NK-92 (cell line): ENCODE results near the gene TM4SF4.

ENCODE experiments used
- DNase-seq: peaks from one replicate; lab custom pipeline; 2025; ENCODE audit not compliant: unreplicated experiment; lab: John Stamatoyannopoulos, UW

TM4SF4 gene

DNA sequence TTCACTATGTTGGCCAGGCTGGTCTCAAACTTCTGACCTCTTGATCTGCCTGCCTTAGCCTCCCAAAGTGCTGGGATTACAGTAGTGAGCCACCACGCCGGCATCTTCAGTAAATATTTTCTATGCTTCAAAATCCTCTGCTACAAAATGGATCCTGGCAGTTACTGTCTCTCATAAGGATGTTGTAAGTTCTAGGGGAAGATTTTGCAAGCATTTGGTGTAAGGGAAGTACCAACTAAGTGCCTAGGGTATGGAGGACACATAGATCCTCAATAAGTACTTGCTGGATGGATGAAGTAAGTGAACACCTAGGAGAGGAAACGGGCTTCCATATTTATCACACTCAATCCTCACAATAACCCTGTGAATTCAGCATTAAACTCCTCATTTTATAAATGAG, 6.6 kb downstream of the TM4SF4 start:
- DNase-seq, result no peak

DNA sequence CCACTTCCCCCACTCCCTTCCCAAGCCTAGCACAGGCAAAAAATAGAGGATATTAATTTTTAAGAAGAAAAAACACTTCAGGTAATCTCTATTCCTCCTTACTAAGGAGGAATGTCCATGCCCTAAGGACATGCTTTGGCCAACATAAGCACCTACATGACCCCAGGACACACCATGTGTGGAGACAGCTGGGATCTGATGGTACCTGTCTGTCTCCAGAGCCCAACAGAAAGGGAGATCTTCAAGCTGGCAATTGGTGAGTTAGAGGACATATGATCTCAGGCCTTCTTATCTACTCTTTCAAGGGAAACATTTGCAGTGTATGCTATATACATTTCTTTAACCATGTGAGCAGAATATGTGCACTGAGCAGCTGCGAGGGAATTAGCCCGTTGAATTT, 7.0 kb downstream of the TM4SF4 start:
- DNase-seq, result no peak

DNA sequence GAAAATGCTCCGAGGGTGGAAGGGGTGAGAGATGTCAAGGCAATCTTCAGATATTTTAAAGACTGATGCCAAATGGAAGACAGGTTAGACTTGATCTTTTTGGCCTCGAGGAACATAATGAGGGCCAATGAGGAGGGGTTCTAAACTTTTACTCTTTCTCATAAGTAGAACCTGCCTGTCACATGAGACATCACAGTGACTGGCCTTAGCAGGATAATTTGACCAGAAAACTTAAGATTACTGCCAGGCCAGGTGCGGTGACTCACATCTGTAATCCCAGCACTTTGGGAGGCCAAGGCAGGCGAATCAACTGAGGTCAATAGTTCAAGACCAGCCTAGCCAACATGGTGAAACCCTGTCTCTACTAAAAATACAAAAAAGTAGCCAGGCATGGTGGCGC, 12.2 kb downstream of the TM4SF4 start:
- no peak for DNase-seq

DNA sequence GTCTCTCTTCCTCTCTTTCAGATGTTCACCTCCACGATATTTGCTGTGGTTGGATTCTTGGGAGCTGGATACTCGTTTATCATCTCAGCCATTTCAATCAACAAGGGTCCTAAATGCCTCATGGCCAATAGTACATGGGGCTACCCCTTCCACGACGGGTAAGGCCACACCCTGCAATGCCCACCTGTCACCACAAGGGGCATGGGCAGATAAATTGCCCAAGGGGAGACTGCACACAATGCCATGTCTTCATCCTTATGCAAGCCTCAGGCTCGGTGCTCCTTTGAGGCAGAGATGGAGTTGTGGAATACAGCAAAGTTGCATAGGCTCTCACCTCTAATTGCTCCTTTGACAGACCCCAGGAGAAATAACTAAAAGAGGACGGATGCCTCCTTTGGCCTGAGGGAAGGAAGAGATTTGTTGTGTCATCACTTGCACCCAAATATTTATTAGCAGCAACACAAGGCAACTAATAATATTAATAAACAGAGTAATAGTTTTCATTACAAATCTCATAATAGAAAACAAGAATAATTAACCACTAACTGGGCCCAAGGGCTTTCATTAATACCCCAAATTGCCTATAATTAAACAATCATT, 13.2 kb downstream of the TM4SF4 start:
- DNase-seq, result no peak

DNA sequence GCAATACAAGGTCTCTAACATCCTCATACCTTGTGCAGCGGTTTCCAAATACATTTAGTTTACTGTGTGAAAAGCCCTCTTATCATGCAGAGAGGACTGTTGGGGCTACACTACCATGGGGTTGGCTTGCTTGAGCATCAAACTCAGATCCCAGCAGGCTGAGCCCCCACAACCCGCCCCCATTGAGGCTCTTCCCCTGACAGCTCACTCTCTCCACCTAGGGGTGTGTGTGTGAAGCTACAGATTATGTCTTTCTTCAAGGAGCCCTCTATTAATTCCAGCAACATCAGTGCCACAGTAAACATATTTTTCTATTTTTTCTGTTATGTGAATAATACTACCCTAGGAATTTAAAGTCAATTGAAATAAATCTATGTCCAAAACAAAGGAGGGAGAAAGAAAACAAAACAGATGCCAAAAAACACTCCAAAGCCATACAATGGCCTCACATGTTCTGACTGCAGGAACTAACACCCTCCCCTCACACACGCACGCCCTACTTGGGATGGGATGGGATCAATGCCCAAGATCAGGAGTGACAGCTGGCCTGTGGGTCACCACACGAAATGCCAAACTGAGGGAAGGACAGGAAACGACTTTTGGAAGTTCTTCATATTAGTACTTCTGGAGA, 14.7 kb downstream of the TM4SF4 start:
- no peak for DNase-seq

DNA sequence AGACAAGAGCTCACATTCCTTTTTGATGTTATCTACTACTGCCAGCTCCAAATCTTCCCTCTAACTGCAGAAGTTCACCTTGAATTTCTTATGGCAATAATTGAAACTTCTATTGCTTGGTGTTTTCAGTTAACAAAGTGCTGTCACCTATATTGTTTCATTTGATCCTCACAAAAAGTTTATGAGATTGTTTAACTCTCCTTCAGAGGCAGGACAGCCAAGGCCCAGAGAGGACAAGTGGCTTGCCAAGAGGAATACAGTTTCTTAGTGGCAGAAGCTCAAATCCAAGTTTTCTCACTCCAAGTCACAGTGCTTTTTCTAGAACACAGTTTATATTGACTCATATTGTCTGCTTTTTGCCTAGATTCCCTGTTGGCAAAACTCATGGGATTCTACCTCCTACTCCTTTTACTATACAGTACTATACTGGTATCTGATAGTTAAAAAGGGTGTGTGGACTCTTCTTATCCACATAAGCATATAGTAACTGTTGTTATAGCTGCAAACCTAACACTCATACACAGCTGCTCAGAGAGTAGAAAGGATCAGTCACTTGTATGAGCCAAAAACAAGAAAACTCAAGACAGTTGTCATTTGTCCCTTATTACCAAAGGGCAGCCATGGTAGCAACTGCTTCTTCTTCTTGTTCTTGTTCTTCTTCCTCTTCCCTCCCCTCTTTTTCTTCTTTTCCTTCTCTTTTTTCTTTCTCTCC, 15.9 kb downstream of the TM4SF4 start:
- DNase-seq, result no peak

DNA sequence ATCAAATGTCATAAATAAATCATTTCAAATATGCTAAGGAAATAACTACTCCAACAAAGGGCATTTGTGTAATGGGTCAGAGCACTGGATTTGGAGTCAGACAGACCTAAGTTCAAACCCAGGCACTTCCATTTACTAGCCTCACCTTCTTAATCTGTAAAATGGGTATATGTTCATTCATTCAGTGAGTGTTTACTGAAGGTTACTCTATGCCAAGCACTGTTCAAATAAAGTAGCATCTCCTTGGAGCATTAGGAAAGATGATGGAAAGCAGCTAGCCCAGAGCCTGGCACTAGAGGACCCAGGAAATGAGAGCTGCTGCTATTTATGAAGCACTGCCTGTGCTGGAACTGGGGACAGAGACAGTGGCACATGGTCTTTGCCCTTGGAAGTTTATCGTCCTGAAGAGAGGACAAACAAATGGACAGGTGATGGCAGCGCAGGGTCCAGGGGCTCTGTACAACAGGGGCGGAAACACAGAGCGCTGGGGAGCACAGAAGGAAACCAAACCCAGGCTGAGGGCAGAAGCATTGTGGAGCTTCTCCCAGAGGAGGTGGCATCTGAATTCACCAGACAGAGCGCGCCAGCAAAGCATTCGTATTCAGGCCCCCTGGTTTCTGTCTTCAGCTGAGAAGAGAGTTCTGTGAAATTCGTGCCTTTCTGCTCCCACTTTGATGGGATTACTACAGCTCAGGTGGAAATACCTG, 19.0 kb downstream of the TM4SF4 start:
- DNase-seq, result no peak

DNA sequence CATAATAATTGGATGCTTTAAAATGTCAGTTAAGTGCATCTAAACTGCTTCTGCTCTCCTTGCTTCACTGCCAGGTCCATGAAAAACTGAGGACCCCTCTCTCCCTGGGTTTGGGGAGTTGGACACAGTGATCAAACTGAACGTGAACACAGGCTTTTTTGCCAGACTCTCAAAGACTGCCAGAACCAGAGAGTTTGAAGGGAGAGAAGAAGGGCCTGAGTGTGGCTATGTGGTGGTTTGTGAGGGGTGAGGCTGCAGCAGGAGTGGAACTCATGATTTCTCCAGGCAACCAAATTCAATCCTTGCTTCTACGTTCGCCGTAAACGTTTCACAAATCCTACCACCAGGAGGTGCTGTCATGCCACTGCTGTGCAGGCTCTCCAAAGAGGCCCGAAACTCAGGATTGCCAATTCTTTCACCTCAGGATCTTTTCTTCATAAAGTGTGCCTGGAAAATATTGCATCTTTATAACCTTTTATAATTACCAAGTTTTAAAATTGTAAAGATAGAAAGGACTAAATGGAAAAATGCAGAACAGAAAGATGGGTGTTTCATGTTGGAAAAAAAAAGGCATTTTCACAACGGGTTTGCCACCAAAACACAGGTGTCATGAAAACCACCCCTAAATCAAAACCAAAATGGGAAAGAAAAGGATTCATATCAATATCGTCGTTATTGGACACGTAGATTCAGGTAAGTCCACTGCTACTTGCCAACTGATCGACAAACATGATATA, 19.7 kb downstream of the TM4SF4 start:
- DNase-seq, result no peak

DNA sequence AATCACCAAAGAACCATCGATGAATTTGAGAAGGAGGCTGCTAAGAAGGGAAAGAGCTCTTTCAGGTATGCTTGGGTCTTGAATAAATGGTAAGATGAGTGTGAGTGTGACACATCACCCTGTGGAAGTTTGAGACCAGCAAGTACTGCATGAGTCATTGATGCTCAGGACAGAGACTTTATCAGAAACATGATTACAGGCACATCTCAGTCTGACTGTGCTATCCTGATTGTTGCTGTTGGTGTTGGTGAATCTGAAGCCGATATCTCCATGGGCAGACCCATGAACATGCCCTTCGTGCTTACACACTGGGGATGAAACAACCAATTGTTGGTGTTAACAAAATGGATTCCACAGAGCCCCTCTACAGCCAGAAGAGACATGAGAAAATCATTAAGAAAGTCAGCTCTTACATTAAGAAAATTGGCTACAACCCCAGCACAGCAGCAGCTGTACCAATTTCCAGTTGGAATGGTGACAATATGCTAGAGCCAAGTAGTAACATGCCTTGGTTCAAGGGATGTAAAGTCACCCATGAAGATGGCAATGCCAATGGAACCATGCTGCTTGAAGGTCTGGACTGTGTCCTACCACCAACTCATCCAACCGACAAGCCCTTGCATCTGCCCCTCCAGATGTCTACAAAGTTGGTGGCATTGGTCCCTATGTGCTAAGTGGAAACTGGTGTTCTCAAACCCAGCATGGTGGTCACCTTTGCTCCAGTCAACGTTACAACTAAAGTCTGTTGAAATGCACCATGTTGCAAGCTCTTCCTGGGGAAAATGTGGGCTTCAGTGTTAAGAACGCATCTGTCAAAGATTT, 20.5 kb downstream of the TM4SF4 start:
- DNase-seq, result no peak

DNA sequence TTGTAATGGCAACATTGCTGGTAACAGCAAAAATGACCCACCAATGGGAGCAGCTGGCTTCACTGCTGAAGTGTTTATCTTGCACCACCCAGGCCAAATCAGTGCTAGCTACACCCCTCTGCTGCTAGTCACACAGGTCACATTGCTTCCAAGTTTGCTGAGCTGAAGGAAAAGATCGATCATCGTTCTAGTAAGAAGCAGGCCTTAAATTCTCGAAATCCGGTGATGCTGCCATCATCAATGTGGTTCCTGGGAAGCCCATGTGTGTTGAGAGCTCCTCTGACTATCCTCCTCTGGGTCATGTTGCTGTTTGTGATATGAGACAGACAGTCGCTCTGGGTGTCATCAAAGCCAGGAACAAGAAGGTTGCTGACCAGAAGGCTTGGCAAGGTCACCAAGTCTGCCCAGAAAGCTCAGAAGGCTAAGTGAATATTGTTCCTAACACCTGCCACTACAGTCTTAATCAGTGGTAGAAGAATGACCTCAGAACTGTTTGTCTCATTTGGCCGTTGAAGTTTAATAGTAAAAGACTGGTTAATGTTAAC, 21.2 kb downstream of the TM4SF4 start:
- DNase-seq, result no peak

DNA sequence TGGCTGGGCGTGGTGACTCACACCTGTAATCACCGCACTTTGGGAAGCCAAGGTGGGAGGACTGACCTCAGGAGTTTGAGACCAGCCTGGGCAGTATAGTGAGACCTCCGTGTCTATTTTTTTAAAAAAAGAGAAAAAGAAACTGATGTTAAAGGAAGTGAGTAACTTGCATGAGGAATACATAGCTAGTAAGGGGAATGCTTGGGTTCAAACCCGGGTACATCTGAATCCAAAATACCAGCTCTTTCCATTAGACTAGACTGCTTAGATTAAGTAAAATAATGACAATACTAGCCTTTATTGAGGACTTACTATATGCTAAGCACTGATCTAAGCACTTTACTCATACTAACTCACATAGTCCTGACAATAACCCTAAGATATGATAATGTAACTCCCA, 22.4 kb downstream of the TM4SF4 start:
- DNase-seq, result no peak

DNA sequence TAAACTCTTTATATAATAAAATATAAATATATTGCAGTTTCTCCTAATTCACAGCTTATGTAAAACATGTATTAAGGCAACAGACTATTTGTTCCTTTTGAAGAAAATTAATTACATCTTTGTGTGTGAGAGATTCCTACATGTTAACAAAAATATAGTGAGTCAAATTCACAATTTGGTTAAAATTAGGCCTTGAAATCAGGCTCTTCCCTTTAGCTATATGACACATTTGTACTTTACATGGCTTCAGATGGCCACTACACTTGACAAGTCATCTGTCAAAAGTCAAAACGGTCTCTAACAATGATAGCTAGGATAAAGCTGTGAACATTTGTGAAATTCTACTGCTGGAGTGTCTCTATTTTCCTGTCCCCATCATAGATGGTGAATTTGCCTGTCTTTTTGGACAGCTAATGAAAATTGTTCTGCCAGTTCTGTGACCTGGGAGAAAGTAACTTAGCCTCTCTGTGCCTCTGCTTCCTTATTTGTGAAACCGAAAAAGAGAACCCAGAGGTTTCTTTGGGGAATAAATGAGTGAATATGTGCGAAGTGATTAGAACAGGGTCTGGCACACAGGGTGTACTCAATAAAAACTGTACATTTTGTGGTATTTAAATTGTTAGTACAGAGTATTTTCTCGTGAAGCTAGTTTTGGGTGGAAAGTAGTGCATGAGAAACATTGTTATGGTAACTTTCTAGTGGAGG, 23.6 kb downstream of the TM4SF4 start:
- DNase-seq, result no peak

DNA sequence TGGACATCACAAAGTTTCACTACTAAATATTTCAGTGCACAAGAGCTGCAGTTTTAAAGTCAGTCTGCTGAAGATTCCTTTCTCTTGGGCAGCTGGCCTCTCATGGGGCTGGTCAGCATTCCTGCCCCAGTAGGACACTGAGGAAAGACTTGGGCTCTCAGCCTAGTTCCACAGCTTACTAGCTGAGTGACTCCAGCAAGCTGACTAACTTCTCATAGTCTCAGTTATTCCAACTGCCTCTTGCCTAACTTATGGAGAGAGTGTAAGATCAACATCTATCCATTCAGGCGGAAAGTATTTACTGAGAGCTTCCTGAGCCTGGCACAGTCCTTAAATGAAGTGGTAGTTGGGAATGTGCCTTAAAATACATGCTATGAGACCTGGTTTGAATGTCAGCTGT, 27.0 kb downstream of the TM4SF4 start:
- no peak for DNase-seq

DNA sequence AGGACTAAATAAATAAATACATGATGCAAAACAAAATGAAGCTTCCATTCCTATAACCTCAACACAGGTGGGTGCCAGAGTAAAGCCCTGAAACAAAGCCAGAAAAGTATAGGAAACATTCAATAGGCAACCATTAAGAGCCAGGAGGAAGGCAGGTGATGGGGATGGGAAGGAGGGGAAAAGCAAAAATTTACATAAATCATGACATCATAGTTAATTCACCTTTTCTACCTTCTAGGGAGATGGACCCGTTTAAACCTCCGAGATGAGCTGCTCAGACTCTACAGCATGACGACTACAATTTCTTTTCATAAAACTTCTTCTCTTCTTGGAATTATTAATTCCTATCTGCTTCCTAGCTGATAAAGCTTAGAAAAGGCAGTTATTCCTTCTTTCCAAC, 27.9 kb downstream of the TM4SF4 start:
- DNase-seq, result no peak

DNA sequence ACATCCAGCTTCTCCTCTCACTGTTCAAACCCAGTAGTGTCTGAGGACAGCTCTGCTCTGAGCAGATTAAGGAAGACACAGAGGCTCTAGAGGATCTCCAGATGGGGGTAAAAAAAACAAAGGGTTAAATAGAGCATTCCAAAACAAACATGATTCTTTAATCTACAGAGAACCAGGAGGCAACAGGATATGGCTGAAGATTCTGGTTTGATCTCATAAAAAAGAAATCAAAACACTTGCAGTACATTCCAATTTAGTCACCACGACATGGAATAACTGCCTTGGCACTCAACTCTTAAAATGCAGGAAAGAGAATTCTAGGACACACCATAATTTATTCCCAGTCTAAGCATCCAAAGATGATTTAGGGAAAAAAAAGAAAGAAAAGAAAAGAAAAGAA, 32.0 kb downstream of the TM4SF4 start:
- DNase-seq, result no peak

DNA sequence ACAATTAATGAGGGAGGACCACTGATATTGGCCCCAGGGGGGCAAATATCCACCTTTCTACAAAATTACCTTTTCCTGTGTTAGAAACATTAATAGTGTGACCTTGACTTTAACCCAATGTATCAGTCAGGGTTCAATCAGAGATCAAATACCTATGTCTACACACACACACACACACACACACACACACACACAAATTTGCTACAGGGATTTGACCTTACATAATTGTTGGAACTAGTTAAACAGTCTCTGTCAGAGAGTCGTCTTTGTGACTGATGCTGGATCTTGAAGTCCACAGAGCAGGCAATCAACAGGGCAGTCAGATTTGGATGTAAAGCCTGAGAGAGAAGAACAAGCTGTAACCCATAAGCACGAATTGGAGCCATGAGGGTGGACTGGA, 32.5 kb downstream of the TM4SF4 start:
- DNase-seq, result no peak

DNA sequence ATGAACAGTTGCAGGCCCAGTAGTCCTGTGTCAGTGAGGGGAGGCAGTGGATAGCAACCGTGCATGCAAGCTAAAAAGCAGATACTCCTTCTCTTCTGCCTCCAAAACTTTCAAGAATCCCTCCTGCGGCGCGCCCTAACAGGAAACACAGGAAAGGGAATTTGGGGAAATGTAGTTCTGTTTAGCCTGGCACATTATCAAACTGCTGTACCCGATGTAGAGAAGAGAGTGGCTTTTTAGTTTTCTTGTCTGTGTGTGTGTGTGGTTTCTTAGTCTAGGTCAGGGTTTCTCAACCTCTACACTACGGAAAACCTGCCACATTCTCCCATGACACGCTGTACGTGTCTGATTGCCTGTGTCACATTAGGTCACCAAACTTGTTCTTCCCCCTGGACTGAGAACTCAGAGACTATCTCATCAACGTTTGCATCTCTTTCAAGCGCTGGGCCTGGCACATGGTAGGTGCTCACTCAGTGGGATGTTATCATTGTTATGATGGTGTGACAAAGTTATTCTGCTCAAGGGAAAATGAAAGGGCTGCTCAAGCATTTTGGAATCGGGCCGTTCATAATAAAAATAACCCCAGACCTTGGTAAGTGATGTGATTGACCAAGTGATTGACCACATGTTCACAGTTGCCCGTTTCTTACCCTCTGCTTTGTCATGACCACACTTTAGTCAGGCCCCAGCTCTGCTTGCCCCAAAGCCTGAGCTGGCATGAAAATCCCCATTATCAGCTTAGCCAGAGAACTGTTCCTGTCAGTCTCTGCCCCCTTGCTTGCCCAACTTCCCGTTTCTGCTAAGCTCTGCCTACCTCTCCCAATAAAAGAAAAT, 33.2 kb downstream of the TM4SF4 start:
- no peak for DNase-seq

DNA sequence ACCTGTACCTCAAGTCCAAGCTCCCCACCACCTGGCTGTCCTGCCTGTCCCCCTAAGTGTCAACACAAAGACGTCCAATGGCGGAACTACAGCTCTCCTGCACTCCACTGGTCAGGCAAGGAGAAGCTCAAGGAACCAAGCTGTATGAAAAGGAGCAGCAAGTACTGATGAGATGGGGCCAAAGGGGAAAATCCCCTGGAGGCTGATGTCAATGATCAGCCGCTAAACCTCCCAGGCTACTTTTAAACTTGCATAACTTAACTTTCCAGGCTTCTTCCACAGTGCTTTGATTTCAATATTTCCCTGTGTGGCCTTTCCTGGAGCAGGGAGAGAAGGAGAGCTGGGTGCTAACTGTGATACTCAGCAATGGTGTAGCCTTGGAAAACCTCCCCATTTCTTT, 35.0 kb downstream of the TM4SF4 start:
- DNase-seq, result no peak

DNA sequence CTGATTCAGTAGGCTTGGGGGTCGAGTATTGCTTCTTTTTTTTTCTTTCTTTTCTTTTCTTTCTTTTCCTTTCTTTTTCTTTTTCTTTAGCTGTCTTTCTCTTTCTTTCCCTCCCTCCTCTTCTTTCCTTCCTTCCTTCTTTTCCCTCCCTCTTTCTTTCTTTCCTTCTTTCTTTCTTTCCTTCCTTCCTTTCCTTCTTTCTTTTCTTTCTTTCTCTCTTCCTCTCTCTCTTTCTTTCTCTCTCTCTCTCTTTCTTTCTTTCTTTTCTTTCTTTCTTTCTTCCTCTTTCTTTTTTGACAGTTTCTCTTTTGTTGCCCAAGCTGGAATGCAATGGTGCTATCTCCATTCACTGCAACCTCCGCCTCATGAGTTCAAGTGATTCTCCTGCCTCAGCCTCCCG, 36.0 kb downstream of the TM4SF4 start:
- DNase-seq, result no peak
